ENCODE results near the gene CHERP.
"Not testable (repeated sequence)": the region's sequence is repeated elsewhere in the genome, so short reads cannot be mapped to it uniquely, and the experiment has no call there.

The CHERP gene

GRCh38 chr19:16497837-16498236 is 44.4 kb downstream of the CHERP start:
- no peak overlapping the region for H3K27ac ChIP-seq
- TF ChIP-seq ZFX (IDR thresholded peaks at IDR 0.05), result no peak
- TF ChIP-seq CTCF (conservative IDR thresholded peaks at IDR 0.05), result no peak

- H3K27ac ChIP-seq, result peak overlapping the region; percentile 72
- no peak for TF ChIP-seq ZFX (IDR thresholded peaks at IDR 0.05)
- no peak for TF ChIP-seq CTCF (conservative IDR thresholded peaks at IDR 0.05)
Observed at GRCh38 chr19:16497042-16497441, 45.2 kb downstream of the CHERP start.

- TF ChIP-seq CTCF (conservative IDR thresholded peaks at IDR 0.05) (no peak), ZFX (IDR thresholded peaks at IDR 0.05) (0 out of 2 replicates have a peak, but pooled peaks have one; percentile 8)
- peak overlapping the region; percentile 72 for H3K27ac ChIP-seq
Observed at GRCh38 chr19:16496613-16496983, 45.6 kb downstream of the CHERP start.

- peak; percentile 48; the same call in 1 of the 2 replicates for TF ChIP-seq ZFX (IDR thresholded peaks at IDR 0.05)
- TF ChIP-seq CTCF (conservative IDR thresholded peaks at IDR 0.05), result no peak
- H3K27ac ChIP-seq, result peak within 1 kb of the TSS; percentile 72
Observed at GRCh38 chr19:16495982-16496612, 46.1 kb downstream of the CHERP start, which contains the start of the genes C19orf44 and CALR3. Gene C19orf44, plus strand, starts transcription at chr19:16496394. Its CDS starts 4,399 bp downstream, at chr19:16500793. Gene CALR3, minus strand, starts transcription at chr19:16496167. Its CDS starts 38 bp downstream, at chr19:16496129.

GRCh38 chr19:16486476-16486875 is 55.8 kb downstream of the CHERP start:
- H3K27ac ChIP-seq, result not testable (repeated sequence)

GRCh38 chr19:16482745-16483144 is 59.5 kb downstream of the CHERP start:
- TF ChIP-seq ZFX (IDR thresholded peaks at IDR 0.05) (no peak), CTCF (conservative IDR thresholded peaks at IDR 0.05) (no peak)

GRCh38 chr19:16477311-16477710 is 64.9 kb downstream of the CHERP start:
- no peak for TF ChIP-seq ZFX (IDR thresholded peaks at IDR 0.05)
- no peak for TF ChIP-seq CTCF (conservative IDR thresholded peaks at IDR 0.05)
- H3K27ac ChIP-seq, result no peak overlapping the region

More at GRCh38 chr19:16482745-16483144, 59.5 kb downstream of the CHERP start:
- no peak overlapping the region for H3K27ac ChIP-seq

GRCh38 chr19:16476401-16476800 is 65.8 kb downstream of the CHERP start:
- no peak overlapping the region for H3K27ac ChIP-seq
- TF ChIP-seq CTCF (conservative IDR thresholded peaks at IDR 0.05) (no peak), ZFX (IDR thresholded peaks at IDR 0.05) (no peak)
